Activated T-cell treated with anti-CD3 and anti-CD28 coated beads for 48 hours (primary cell): Measurements from ENCODE around the gene MESD.

Experiments
- DNase-seq: peaks from one replicate; pipeline ENCODE4 v3.0.0-alpha.2; 2020; ENCODE audit warnings: low read depth

The MESD gene

GRCh38 chr15:80991421-80991820 is 1.8 kb upstream of the MESD start:
- no peak for DNase-seq

DNA sequence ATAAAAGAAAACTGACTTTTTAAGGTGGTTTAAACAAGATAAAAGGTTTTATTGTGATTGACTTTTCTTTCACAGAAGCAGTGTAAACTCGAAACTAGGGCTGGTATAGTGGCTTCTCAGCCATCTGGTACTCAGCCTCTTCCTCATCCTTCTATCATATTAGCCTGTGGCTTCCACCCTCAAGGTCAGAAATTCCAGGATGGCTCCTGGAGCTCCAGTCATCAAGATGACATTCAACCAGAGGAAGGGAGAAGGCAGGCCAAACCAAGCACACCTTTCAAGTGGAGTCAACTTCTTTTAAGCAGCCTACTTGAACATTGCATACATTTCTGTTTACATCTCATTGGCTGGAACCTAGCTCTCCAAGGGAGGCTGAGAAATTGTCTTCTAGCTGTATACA is 1.3 kb upstream of the MESD start:
- DNase-seq, result no peak

GRCh38 chr15:80989081-80989517 is 520 bp downstream of the MESD start:
- no peak for DNase-seq

DNA sequence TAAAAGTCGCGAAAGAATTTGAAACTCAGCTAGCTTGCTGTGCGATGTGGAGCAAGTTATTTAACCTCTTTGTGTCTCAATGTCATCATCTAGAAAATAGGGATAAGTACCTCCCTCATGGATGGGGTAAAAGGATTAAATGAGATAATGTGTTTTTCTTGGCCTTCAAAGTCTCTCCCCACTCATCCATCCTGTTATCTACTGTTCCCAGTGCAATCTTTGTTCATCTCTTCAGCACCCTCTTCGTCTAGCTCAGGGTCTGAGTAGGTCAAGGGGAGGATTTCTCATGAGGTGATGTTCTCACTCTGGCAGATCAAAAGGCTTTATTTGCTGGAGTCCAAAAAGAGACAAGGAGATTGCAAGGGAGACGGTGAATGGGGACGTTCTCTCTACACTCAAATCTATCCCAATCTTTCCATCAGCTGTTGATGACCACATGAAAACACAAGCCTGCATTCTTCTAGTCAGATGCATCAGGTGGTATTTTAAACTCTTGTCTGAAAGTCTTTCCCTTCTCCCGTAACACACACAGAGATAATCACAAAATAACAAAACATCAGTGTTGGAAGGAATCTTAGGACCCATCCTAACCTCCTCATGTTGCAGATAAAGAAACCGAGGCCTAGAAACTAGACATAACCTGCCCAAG is 1.3 kb downstream of the MESD start:
- DNase-seq, result no peak

DNA sequence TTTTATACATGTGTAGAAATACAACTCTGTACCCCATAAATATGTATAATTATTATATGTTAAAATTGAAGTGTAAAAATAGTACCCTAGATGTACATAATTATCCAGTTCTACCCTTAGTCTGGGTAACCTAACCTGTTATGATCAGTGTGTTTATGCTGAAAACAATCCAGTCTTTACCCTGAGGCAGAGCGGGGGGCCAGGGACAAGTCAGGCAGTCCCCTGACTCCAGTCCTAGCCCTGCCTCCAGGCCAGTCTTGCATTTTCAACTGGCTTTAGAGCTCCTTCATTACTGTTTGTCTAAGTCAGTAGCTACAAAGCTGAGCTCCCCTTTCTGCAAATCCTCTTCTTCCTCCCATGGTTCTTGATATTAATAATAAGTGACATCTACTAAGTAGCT is 3.1 kb downstream of the MESD start:
- DNase-seq, result no peak

GRCh38 chr15:80985981-80986380 is 3.6 kb downstream of the MESD start:
- DNase-seq, result no peak

DNA sequence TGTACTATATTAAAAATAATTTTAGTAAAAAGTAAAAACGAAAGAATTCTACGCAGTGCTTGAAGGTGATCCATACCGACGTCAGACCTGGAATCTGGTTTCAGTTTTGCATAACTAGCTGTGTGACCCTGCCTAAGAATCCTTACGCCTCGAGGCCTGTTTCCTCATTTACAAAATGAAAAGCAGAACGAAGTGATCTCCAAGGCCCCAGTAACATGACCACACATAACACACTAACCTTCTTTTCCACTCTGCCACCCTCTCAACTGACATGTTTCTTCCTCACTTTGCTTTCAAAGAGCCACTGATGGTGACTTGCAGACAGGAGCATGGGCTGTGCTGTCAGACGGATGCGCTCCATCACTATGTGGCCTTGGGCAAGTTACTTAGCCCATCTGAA is 4.8 kb downstream of the MESD start:
- no peak for DNase-seq

DNA sequence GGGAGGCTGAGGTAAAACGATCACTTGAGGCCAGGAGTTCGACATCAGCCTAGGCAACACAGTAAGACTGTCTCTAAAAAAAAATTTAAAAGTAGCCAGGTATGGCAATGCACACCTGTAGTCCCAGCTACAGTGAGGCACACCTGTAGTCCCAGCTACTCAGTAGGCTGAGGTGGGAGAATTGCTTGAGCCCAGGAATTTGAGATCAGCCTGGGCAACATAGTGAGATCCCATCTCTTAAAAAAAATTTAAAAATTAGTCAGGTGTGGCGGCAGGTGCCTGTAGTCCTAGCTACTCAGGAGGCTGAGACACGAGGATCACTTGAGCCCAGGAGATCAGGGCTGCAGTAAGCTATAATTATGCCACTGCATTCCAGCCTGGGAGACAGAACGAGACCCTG is 6.8 kb downstream of the MESD start:
- no peak for DNase-seq

- no peak for DNase-seq
Measured at GRCh38 chr15:80982205-80982604, 7.4 kb downstream of the MESD start.

DNA sequence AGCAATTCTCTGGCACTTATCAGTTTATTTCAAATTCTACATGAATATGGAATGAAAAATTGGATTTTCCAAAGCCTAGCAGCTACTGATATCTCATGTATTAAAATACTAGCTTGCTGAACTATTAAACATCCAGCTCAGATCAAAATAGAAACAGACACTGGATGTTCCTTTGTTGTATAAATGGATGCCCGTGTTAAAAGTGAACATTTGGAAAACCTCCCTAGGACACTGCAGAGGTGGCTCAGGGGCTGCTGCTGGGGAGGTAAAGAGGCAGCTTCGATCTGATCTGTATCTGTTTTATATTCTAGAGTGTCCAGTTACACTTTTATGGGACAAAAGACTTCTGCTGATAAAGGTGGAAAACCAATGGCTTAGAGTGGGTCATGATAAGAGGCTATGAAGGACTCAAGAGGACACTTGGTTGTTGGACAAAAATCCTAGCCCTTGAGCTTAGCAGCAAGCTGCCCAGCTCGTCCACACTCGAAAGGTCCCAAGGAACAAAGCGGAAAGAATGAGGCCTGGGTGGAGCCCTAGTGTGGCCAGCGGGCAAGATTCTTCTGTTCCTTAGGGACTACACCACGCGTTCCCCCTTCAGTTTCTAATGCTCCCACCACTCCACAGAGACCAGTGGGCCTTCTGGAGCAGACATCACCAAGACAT is 9.9 kb downstream of the MESD start:
- no peak for DNase-seq

- DNase-seq, result no peak
Measured at GRCh38 chr15:80978685-80979329, 10.8 kb downstream of the MESD start.

DNA sequence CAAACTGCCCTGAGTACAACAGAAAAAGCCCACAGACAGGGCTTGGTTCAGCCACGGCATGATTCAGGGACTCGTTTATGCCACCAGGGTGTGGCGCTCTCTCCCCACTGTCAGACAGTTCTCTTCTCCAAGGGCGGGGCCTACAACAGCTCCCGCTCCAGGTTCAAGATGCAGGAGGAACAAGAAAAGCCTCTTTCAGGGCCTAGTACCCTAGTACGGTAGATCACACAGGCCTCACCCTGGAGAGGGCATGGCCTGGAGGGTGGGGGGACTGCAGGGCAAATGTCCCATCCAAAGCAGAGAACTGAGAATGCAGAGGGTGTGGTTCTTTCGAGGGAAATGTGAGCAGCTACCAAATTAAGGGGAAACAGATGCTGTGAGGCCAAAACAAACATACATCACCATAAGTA is 12.0 kb downstream of the MESD start:
- peak; percentile 24 for DNase-seq

GRCh38 chr15:80976851-80977250 is 12.8 kb downstream of the MESD start:
- no peak for DNase-seq

DNA sequence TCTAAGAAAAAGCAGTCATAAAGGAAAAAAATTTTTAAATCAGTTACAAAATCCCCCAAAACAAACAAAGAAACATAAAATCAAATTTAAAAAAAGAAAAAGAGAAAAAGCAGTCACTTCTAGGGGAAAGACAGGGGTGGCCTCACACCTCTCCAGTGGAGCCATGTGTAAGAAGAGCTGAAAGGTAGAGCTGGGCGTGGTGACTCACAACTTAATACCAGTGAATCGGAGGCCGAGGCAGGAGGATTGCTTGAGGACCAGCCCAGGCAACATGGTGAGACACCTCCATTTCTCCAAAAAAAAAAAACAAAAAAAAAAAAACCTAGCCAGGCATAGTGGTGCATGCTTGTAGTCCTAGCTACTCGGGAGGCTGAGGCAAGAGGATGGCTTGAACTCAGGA is 14.7 kb downstream of the MESD start:
- no peak for DNase-seq

DNA sequence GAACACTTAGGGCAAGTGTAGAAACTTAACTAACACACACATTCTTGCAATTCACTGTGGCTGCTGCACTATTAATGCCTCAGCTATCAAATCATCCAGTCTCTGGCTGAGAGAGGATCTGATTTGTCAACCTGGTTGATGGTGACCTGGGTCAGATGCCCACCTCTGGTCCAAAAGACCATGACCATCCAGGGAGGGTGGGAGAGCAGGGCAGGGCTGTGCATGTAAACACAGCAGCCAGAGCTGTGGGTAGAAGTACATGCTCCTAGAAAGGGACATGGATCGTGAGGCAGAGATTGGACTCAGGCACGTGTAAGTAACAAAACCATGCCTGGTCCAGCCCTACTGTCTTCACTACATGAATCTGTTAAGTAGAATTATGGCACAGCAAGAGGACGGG is 17.3 kb downstream of the MESD start:
- no peak for DNase-seq

DNA sequence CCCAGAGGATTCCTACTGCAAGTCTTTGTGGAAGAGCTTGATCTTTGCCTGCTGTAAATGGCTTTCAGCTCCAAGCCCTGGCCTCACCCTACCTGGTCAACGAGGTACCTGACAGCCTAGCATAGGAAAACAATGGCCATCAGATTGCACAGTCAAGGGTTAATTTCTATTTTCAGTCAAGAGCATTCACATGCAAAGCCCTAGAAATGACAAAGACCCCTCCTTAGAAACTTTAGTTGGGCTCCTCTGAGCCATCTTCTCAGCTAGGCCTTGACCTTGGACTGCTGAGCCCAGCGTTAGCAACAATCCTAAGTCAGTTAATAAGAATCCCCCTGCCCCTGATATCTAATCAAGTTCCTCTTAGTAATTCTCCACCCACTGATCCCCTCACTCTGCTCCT is 18.5 kb downstream of the MESD start:
- DNase-seq, result no peak

GRCh38 chr15:80970658-80971057 is 19.0 kb downstream of the MESD start:
- no peak for DNase-seq

DNA sequence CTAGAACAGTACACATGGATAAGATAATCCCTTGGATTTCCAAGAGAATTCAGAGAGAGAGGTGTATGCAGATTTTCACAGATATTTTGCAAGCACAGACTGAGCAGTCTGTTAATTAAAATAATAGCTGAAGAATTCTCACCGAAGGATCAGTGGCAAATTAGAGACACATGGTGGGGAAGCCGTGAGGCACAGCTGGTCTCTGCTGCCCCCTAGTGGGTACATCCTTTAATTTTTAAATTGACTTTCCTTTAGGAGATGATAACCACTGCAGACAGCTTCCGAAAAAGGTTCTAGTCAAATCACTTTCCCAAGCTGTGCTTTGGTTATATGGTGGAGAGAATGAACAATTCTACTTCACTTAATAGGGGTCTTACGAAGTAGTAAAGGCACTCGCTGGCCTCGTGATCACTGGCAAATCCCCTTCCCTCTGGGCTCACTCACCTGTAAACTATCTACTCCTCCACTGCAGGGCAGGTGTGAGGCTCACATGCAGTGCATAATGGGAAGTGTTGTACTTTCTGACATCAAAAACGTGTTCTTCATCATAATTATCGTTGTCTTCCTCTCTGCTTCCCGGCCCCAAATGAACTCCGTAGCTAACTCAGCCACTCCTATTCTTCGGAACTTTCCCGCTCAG is 19.5 kb downstream of the MESD start:
- DNase-seq, result peak; percentile 25

- DNase-seq, result no peak
Measured at GRCh38 chr15:80969316-80969715, 20.3 kb downstream of the MESD start.

GRCh38 chr15:80967991-80968510 is 21.6 kb downstream of the MESD start:
- DNase-seq, result no peak

- no peak for DNase-seq
Measured at GRCh38 chr15:80967451-80967850, 22.2 kb downstream of the MESD start.

- no peak for DNase-seq
Measured at GRCh38 chr15:80966431-80967197, 23.0 kb downstream of the MESD start.
